Heart right ventricle (tissue), 16 donors: ENCODE measurements around the gene LRRC32. TPM values are rescaled to one million over a fixed set of nuclear protein-coding genes. Genes with fewer than 3 reads are reported as not detected.
A peak's percentile ranks its signal among the peaks of the same experiment; 100 is the strongest.

Experiments used
- ATAC-seq, 8 donors: fragments of 200-7000 bp; cut with Tn5 transposase; one replicate each; pipeline ENCODE4 v1.9.1; 2020; ENCODE audit warnings: mild to moderate bottlenecking in 8 of 8, moderate library complexity in 8 of 8, moderate number of reproducible peaks in 1 of 8
- DNase-seq, 2 donors: peaks; one replicate each; pipeline ENCODE4 v3.0.0-alpha.2; 2020
- H3K27ac ChIP-seq, 10 donors: fragments of 200-600 bp; sonication (generic) in 2 of 10; one replicate each; pipeline versions ENCODE4 v1.5.0 to v1.8.0; 2020 to 2022; ENCODE audit warnings: mild to moderate bottlenecking in 3 of 10
- H3K27me3 ChIP-seq, 7 donors: fragments of 200-600 bp; one replicate each; pipeline ENCODE4 v1.8.0; 2021 to 2022; ENCODE audit warnings: mild to moderate bottlenecking in 2 of 7
- H3K36me3 ChIP-seq, 9 donors: fragments of 200-600 bp; sonication (generic) in 1 of 9; one replicate each; pipeline versions ENCODE4 v1.5.0 to v1.8.0; 2020 to 2022; ENCODE audit warnings: mild to moderate bottlenecking in 2 of 9
- H3K4me1 ChIP-seq, 9 donors: fragments of 200-600 bp; sonication (generic) in 1 of 9; one replicate each; pipeline versions ENCODE4 v1.5.0 to v1.8.0; 2020 to 2022; ENCODE audit warnings: mild to moderate bottlenecking in 4 of 9
- H3K4me3 ChIP-seq, 10 donors: fragments of 200-600 bp; sonication (generic) in 2 of 10; one replicate each; pipeline versions ENCODE4 v1.5.0 to v1.8.0; 2020 to 2022; ENCODE audit warnings: mild to moderate bottlenecking in 7 of 10, moderate library complexity in 2 of 10
- H3K9me3 ChIP-seq, 11 donors: fragments of 200-600 bp in 10 of 11; sonication (generic) in 2 of 11; one replicate each; pipeline versions ENCODE4 v1.5.0 to v1.8.0; 2013 to 2022; ENCODE audit warnings: mild to moderate bottlenecking in 2 of 11, control low read depth in 1 of 11, moderate library complexity in 1 of 11
- WGBS, 2 donors: extraction: QIAGEN DNeasy Blood & Tissue Kit; methylation state at CpG; one replicate each; pipeline ENCODE4 v1.1.7; 2013; ENCODE audit warnings: inconsistent platforms in 1 of 2; 5-methylcytosine and 5-hydroxymethylcytosine counted together
- intact Hi-C, 10 donors: fragments of 100-400 bp; cut with DNase I; formaldehyde crosslinking; loops; one replicate each; pipeline versions ENCODE4 v1.11.1 to v1.14.2; 2022
- polyA plus RNA-seq, 2 donors: library from polyadenylated mRNA; stranded (reverse); fragments of 200-250 nt; gene quantifications; one replicate each; pipeline ENCODE4 v1.2.3, GENCODE V29; 2013
- total RNA-seq, 10 donors: library from RNA; stranded (reverse); fragmentation: NEBNext Ultra II Directional in 3 of 10; extraction: Animal tissue kit (Norgen Biotek cat#: 25700) in 3 of 10; gene quantifications; one replicate each; pipeline versions ENCODE4 v1.2.1 to v1.2.4, GENCODE V29; 2021 to 2023
- TF ChIP-seq, protein P1 (sequence below), 9 donors: fragments of 200-600 bp; sonication (generic) in 2 of 9; IDR thresholded peaks; one replicate each; pipeline versions ENCODE4 v1.5.0 to v1.8.0; 2021 to 2022; ENCODE audit warnings: antibody characterized with exemption in 9 of 9, mild to moderate bottlenecking in 5 of 9, moderate library complexity in 1 of 9
- donor health status: Arrhythmogenic right ventricular cardiomyopathy.
- donor health status: ischemic (EF 13 %, LVEDD 7.1; RV severe dilation, severe dysfunction).
- donor health status: healthy with polysubstance abuse.
- donor health status: DM: no; HTN: yes; CAD: no.
- donor health status: DM: no; HTN: no; CAD: no.
- donor health status: ischemic (EF 25% LVEDD 6.9; RV normal size, moderate dysfunction).
- donor health status: ischemic (EF 25% LVEDD 5.7; RV mildly dilated, moderate dysfunction).
- donor health status: healthy.
- donor health status: DM: yes; HTN: yes; CAD: no.
- donor health status: Ischemic cardiomyopathy.
- donor health status: ischemic (EF 35%, LVEDD 5.7; RV mildly dilated, moderate dysfunction).
- donor health status: nonischemic (EF 11% LVEDD 7.7; RV severe dilation, severe dysfunction).
- donor health status: DM: yes; HTN: yes; CAD: no.
- donor health status: PGD.
- donor health status: ischemic (EF 29% LVEDD 5.4; RV normal size, mild dysfunction).
- donor health status: nonischemic (EF 23%, LVEDD 6.1; RV moderate dilation, normal function).

LRRC32 gene
- total and polyA plus RNA-seq, 12 donors: 16.7 to 215 (median 43.7) TPM

DNA sequence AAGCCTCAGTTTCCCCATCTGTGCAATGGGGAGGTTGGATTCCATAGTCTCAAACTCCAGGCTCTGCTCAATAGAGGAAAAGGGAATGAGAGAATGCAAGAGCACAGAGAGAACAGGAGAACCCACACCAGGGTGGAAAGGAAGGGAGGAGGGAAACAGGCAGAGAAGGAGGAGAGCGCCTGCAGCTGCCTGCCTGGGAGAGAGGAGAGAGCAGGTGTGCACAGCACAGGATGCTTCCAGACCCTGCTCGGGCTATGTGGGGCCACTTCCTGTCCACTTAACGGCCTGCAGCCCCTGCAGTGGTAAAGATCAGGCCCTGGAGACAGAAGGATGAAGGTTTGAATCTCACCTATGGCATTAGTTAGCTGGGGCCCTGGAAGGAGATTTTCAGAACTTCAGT is 12.3 kb downstream of the LRRC32 start:
- Histone ChIP-seq H3K27me3 (no peaks in the 10 kb centered on the region), H3K4me1 (peaks cover 6 to 84% (median 55%) of the 10 kb centered on the region in 9 donors), H3K4me3 (no peak overlapping the region), H3K36me3 (peaks cover 0 to 68% (median 0%) of the 10 kb centered on the region in 9 donors), H3K27ac (peak overlapping the region in 2 of 10 donors; percentile 9 to 25), H3K9me3 (no peaks in the 10 kb centered on the region)
- TF ChIP-seq, protein P1, sequence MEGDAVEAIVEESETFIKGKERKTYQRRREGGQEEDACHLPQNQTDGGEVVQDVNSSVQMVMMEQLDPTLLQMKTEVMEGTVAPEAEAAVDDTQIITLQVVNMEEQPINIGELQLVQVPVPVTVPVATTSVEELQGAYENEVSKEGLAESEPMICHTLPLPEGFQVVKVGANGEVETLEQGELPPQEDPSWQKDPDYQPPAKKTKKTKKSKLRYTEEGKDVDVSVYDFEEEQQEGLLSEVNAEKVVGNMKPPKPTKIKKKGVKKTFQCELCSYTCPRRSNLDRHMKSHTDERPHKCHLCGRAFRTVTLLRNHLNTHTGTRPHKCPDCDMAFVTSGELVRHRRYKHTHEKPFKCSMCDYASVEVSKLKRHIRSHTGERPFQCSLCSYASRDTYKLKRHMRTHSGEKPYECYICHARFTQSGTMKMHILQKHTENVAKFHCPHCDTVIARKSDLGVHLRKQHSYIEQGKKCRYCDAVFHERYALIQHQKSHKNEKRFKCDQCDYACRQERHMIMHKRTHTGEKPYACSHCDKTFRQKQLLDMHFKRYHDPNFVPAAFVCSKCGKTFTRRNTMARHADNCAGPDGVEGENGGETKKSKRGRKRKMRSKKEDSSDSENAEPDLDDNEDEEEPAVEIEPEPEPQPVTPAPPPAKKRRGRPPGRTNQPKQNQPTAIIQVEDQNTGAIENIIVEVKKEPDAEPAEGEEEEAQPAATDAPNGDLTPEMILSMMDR (IDR thresholded peaks at IDR 0.05): no peak
- WGBS, 2 donors: 67 to 69% methylated on average over 3 of the region's 3 CpGs
- no peak for ATAC-seq
- intact Hi-C loops: no loop called here
- no peak for DNase-seq

DNA sequence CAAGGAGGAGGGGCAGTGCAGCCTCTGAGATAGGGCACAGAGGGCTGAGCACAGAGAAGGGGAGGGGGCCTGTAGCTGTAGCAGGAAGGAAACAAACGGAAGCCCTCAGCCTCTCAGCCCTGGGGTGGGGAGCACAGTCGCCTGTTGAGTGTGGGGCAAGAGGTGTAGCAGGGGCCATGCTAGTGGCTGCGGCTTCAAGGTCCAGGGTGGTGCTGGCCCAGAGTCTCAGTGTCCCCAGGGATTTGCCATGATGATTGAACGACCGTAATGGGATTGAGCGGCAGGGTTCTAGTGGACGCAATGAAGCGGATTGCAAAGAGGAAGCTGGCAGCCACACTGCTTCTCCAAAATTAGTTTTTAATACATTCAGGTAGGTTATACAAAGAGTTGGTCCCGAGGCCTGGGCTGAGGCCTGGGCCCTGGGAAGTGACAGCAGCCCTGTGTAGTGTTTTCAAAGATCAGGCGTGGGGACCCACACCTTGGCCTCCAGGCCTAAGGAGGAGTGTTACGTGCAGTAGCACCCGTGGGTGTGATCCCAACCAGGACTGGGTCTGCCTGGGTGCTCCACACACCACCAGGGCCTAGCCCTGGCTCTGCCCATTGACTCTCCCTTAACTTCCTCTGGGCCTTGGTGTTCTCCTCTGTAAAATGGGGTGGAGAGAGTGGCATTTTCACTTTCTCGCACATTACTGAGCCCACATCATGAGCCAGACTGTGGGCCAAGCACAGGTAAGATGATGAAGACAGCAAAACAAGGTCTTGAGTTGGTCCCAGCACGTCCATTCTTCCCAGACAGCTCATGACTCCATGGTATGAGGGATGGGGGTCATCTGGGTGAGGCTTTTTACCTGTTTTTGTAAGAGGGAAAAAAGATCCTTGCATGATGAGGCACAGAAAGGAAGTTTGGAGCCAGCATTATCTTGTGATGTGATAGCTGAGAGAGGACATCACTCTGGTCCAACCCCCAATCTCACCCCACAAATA is 13.1 kb downstream of the LRRC32 start:
- TF ChIP-seq, protein P1 (IDR thresholded peaks at IDR 0.05): no peak
- ATAC-seq (no peak), DNase-seq (no peak)
- peaks cover 3 to 79% (median 54%) of the 10 kb centered on the region in 9 donors for H3K4me1 ChIP-seq
- H3K27me3 ChIP-seq: no peaks in the 10 kb centered on the region
- no peaks in the 10 kb centered on the region for H3K9me3 ChIP-seq
- no peak overlapping the region for H3K4me3 ChIP-seq
- 76 to 82% methylated on average over 14 of the region's 14 CpGs for WGBS, 2 donors
- peaks cover 0 to 60% (median 0%) of the 10 kb centered on the region in 9 donors for H3K36me3 ChIP-seq
- H3K27ac ChIP-seq: peak overlapping the region in 8 of 10 donors; percentile 47 to 85 (median 68)
- intact Hi-C loops: no loop called here

DNA sequence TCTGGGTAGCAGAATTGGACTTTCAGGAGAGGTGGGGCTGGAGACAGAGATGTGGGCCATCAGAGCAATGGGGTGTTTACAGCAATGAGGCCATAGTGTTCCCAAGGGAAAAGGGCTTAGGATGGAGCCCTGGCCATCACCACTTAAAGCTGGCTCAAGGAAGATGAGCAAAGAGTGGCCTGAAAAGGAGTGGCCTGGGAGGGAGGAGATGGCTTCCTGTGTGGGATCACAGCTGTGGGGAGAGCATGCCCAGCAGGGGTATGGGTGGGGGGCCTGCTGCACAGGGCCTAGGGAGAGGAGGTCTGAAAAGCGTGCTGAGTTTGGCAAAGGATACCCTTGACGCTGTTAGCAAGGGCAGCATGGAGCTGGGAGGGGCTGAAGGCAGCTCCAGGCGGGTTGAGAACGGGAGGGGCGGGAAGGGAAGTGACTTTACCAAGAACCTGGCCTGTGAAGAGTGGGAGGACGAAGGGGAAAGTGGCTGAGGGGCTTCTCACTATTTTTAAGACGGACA is 13.9 kb downstream of the LRRC32 start:
- peak in 2 of 8 donors; percentile 2 to 6 for ATAC-seq
- TF ChIP-seq, protein P1 (IDR thresholded peaks at IDR 0.05): no peak
- H3K4me3 ChIP-seq: no peak overlapping the region
- intact Hi-C loops: no loop called here
- no peak for DNase-seq
- H3K4me1 ChIP-seq: peaks cover 3 to 76% (median 48%) of the 10 kb centered on the region in 9 donors
- peaks cover 0 to 52% (median 0%) of the 10 kb centered on the region in 9 donors for H3K36me3 ChIP-seq
- peak overlapping the region in 8 of 10 donors; percentile 47 to 85 (median 68) for H3K27ac ChIP-seq
- no peaks in the 10 kb centered on the region for H3K9me3 ChIP-seq
- 44 to 52% methylated on average over 7 of the region's 7 CpGs for WGBS, 2 donors
- H3K27me3 ChIP-seq: no peaks in the 10 kb centered on the region

DNA sequence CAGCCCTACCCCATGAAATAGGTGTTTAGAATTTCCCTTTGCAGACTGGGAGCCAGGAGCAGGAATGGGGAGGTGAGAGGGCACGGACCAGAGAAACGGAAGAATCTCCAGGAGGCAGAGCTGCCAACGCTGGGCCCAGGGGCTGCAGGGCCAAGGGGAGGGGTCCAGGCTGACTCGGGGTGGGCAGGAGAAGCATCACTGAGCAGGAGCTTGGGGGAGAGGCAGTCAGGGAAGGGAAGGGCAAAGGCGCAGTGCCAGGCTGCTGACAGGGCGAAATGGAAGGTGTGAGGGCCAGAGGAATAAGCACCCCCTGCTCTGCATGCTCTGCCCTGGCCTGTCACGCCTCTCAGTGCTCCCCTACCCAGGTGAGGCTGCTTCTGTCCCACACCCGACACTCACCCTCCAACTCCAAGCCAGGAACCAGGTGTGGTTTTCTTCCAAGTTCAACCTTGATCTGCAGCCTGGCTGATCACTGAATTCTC is 14.5 kb downstream of the LRRC32 start:
- no peak for DNase-seq
- peak overlapping the region in 8 of 10 donors; percentile 54 to 85 (median 75) for H3K27ac ChIP-seq

More for the DNA sequence above, 14.5 kb downstream of the LRRC32 start:
- no peak for ATAC-seq
- Histone ChIP-seq H3K27me3 (no peaks in the 10 kb centered on the region), H3K9me3 (no peaks in the 10 kb centered on the region), H3K36me3 (peaks cover 0 to 46% (median 0%) of the 10 kb centered on the region in 9 donors), H3K4me1 (peaks cover 3 to 76% (median 48%) of the 10 kb centered on the region in 9 donors), H3K4me3 (no peak overlapping the region)
- 82 to 84% methylated on average over 8 of the region's 8 CpGs for WGBS, 2 donors
- TF ChIP-seq, protein P1 (IDR thresholded peaks at IDR 0.05): no peak
- intact Hi-C loops: no loop called here
